PC-9 (cell line): ENCODE results near the gene ZNF618.

Source experiments
- CTCF ChIP-seq: fragments of 200-600 bp; sonication (generic); conservative IDR thresholded peaks from 2 replicates; pipeline ENCODE4 v1.6.1; 2017; ENCODE audit warnings: mixed run types, antibody characterized with exemption, mild to moderate bottlenecking, moderate library complexity
- EZH2 ChIP-seq: fragments of 200-600 bp; sonication (generic); IDR thresholded peaks from 2 replicates; pipeline ENCODE4 v1.8.0; 2017; ENCODE audit warnings: antibody characterized with exemption, low read depth

GRCh38 chr9:114030364-114030763 lies 154.3 kb downstream of the ZNF618 start:
- TF ChIP-seq CTCF, result no peak
- TF ChIP-seq EZH2, result no peak
